HTR-8/SVneo (cell line): ENCODE results near the gene OR5B17.
A peak's percentile ranks its signal among the peaks of the same experiment; 100 is the strongest.
"Not testable (repeated sequence)": the region's sequence is repeated elsewhere in the genome, so short reads cannot be mapped to it uniquely, and the experiment has no call there.

Experiments
- DNase-seq: peaks from one replicate; pipeline ENCODE4 v3.0.0; 2011; ENCODE audit warnings: low spot score, mixed read lengths; ENCODE audit not compliant: insufficient read length
- FAIRE-seq: peaks from 2 replicates; lab custom pipeline; 2011; peaks lifted over from hg19 to GRCh38; lab: Jason Lieb, UNC

The OR5B17 gene

DNA sequence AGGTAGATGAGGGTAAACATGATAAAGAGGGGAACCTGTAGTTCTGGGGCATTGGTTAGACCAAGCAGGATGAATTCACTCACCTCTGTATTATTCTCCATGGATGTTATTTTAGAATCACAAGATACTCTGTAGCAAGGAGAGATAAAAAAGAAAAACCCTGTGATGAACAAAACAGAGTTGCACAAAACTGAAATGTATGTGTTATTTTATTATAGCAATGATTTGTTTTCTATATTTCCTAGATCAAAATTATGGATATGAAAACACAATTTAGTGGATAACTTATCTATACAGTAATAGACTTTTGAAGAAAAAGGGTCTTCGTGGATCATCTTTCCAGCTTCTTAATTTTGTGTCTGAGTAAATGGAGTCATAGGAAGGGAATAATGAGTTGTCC is at the start of gene OR5B17:
Gene OR5B17 (minus strand): TSS at position 101 of the 400 bp plus-strand sequence. CDS start 0 bp downstream, at position 101.
- no peak for DNase-seq

GRCh38 chr11:58406774-58407173 is 47.9 kb upstream of the OR5B17 start, which contains the start of gene OR5B3:
Gene OR5B3 (minus strand): TSS chr11:58406874. CDS start chr11:58403409, 3,465 bp downstream.
- DNase-seq (no peak), FAIRE-seq (no peak)

More for the DNA sequence above, at the start of gene OR5B17:
- FAIRE-seq, result no peak

GRCh38 chr11:58399622-58400021 is 40.8 kb upstream of the OR5B17 start:
- FAIRE-seq, DNase-seq: not testable (repeated sequence)

GRCh38 chr11:58395581-58395980 is 36.7 kb upstream of the OR5B17 start:
- FAIRE-seq (no peak), DNase-seq (no peak)

DNA sequence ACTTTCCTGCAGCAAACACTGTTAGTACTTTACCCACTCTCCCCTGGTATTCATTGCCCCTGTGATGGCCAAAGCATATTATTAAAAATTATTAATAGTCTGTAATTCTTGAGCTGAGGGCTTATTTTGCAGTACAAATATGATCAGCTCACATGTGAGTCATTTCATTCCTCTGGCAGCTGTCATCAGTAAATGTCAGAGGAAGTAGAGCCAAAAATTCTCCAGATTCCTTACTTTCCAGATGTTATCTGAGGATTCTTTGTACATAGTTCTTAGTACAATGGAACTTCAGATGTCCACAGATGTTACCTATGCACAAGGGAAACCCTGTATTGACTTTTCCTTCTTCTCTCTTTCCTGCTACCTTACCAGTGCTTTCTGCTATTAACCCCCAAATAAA is 35.3 kb upstream of the OR5B17 start:
- no peak for FAIRE-seq
- peak; percentile 61 for DNase-seq

DNA sequence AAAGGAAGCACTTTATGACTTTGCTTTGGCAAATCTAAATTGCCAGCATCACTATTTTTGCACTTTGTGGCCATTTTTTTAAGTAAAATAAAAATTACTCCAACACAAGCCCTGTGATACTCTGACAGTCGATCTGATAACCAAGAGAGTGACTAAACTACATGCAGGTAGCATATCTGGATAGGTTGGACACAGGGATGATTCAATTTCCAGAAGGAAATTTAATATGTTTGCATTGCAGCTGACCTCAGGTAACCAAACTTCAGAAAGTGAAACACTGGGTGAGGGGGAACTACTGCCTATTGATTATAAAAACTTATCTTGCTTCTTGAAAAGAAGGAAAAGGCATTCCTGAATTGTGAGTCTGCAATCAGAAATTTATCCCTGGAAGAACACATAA is 33.9 kb upstream of the OR5B17 start:
- FAIRE-seq (no peak), DNase-seq (no peak)

GRCh38 chr11:58391879-58392278 is 33.0 kb upstream of the OR5B17 start:
- no peak for DNase-seq
- no peak for FAIRE-seq

DNA sequence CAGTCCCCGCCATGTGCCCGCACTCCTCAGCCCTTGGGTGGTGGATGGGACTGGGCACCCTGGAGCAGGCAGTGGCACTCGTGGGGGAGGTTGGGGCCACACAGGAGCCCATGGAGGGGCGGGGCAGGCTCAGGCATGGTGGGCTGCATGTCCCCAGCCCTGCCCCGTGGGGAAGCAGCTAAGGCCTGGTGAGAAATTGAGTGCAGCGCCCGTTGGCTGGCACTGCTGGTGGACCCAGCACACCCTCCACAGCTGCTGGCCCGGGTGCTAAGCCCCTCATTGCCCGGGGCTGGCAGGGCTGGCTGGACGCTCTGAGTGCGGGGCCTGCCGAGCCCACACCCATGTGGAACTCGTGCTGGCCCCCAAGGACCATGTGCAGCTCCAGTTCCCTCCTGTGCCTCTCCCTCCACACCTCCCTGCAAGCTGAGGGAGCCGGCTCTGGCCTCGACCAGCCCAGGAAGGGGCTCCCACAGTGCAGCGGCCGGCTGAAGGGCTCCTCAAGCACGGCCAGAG is 31.7 kb upstream of the OR5B17 start:
- FAIRE-seq (no peak), DNase-seq (no peak)

DNA sequence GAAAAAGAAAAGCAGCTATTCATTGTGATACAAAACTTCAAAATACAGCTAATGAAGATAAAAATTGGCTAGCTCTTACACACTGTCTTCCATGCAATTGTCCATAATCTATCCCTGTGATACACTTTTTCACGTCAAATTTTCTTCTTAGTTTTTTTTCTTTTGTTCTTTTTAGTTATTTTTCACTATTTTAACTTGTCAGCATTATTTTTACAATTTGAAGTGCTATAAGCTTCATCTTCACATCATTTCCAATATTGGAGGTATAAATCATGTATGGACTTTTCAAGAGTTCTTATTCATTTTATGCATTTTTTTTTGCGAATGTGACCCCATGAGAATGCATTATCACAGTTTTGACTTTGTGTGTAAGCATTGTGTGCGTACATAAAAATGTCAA is 4.1 kb downstream of the OR5B17 start:
- FAIRE-seq, result no peak

DNA sequence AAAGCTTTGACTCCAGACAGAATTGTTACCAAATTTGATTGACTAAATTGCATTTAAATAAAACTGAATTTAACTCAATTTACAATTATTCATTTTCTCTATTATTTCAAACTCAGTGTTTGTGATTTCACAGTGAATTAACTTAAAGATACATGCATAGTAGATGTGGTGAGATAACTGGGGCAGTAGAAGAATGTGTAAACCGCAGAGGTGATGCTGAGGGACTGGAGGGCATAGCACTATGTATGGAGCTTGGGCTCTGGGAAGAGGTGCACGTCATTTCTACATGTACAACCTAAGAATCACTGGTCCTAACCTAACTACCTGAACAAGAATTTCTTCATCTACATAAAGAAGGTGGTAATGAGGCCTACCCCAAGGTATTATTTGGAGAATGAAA is 13.7 kb downstream of the OR5B17 start:
- DNase-seq (no peak), FAIRE-seq (no peak)

More for the DNA sequence above, 4.1 kb downstream of the OR5B17 start:
- no peak for DNase-seq

DNA sequence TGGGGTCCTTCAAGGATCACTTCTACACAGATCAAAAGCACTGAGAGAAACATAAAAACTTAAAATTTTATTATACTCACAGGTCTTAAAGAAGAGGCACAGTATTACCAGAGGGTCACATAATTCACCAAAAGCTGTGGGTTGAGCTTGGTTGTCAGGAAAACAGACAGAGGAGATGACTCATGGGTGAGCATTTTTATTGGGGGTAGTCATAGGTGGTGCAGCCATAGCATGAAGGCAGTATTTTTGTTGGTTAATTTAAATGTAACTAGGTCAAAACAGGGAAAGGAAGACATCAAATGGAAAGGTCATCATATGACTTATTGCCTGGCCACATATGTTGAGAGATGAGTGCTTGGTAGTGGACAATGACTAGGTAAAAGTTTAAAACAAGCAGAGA is 24.2 kb downstream of the OR5B17 start:
- FAIRE-seq (peak; percentile 83), DNase-seq (peak; percentile 41)

GRCh38 chr11:58330861-58331260 is 28.0 kb downstream of the OR5B17 start:
- DNase-seq, result no peak
- FAIRE-seq, result no peak

DNA sequence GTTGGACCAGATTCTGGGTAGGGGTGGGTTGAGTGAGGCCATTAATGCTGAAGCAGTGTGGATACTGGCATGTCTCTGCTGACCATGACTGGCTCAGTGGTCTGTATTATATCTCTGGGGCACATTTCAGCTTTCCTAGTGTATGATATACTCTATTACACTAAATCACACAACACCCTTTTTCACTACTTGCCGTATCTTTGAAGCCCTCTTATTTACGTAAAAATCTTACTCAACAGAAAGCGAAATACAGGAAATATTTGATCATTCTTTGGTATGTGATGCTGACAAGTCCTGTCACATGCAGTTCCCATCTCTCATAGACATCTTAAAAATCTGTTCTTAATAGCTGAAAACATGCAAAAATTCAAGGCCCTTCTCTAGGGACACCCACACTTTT is 40.3 kb downstream of the OR5B17 start:
- DNase-seq, result no peak

DNA sequence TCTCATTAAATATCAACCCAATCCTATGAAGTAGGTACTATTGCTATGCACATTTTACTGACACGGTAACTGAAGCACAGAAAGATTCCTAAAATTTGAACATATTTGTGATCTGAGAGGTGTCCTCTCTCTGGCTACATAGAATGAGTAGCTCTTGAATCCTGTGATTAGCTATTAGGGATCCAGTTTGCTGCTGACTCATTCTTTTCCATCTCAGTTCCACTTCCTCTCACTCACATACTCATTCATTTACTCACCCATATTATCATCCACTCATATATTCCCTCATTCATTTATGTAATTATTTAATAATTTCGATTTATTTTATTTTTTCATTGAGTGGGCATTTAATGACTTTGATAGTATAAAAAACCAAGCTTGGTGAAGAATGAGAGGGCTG is 42.7 kb downstream of the OR5B17 start:
- FAIRE-seq, result no peak
- no peak for DNase-seq

More for the DNA sequence above, 40.3 kb downstream of the OR5B17 start:
- no peak for FAIRE-seq
